ENCODE data around the gene LRTM2.

- TF ChIP-seq FOXA1 (IDR thresholded peaks at IDR 0.05) (no peak), ZNF384 (IDR thresholded peaks at IDR 0.05) (no peak), ARNT (IDR thresholded peaks at IDR 0.05) (no peak), FOXM1 (IDR thresholded peaks at IDR 0.05; ENCODE audit: borderline replicate concordance) (no peak)
These were observed 38.1 kb downstream of the LRTM2 start for GRCh38 chr12:1858456-1858855.
